ENCODE data around the gene C17orf107.

C17orf107 gene

DNA sequence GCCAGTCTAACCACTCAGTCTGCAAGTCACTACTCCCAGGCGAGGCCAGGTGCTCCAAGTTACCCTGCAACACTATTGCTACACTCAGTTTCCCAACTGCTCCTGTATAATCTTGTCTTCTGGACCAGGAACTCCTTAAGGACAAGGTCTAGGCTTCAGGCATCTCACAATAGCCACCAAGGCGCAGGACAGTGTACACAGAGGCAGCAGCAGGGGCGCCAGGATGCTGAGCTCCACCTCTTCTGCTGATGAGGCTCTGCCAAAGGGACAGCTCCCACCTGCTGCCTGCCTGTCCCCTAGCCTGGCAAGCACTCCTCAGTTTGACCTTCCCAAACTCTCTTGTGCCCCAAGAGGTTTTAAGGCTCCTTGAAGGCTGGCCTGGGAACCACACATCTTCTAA, 37.1 kb downstream of the C17orf107 start:
- Histone ChIP-seq H3K4me3 (replicated peaks; ENCODE audit: insufficient read depth, low read length) (no peak overlapping the region), H3K27ac (replicated peaks) (no peak overlapping the region), H3K27me3 (ENCODE audit: insufficient read depth, poor library complexity, severe bottlenecking) (no peaks in the 10 kb centered on the region)
- TF ChIP-seq, protein P1, sequence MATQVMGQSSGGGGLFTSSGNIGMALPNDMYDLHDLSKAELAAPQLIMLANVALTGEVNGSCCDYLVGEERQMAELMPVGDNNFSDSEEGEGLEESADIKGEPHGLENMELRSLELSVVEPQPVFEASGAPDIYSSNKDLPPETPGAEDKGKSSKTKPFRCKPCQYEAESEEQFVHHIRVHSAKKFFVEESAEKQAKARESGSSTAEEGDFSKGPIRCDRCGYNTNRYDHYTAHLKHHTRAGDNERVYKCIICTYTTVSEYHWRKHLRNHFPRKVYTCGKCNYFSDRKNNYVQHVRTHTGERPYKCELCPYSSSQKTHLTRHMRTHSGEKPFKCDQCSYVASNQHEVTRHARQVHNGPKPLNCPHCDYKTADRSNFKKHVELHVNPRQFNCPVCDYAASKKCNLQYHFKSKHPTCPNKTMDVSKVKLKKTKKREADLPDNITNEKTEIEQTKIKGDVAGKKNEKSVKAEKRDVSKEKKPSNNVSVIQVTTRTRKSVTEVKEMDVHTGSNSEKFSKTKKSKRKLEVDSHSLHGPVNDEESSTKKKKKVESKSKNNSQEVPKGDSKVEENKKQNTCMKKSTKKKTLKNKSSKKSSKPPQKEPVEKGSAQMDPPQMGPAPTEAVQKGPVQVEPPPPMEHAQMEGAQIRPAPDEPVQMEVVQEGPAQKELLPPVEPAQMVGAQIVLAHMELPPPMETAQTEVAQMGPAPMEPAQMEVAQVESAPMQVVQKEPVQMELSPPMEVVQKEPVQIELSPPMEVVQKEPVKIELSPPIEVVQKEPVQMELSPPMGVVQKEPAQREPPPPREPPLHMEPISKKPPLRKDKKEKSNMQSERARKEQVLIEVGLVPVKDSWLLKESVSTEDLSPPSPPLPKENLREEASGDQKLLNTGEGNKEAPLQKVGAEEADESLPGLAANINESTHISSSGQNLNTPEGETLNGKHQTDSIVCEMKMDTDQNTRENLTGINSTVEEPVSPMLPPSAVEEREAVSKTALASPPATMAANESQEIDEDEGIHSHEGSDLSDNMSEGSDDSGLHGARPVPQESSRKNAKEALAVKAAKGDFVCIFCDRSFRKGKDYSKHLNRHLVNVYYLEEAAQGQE (IDR thresholded peaks at IDR 0.05; ENCODE audit: insufficient replicate concordance, low read depth), result no peak
- TF ChIP-seq GABPA (IDR thresholded peaks at IDR 0.05; ENCODE audit: low read depth), result no peak
- TF ChIP-seq, protein P2, sequence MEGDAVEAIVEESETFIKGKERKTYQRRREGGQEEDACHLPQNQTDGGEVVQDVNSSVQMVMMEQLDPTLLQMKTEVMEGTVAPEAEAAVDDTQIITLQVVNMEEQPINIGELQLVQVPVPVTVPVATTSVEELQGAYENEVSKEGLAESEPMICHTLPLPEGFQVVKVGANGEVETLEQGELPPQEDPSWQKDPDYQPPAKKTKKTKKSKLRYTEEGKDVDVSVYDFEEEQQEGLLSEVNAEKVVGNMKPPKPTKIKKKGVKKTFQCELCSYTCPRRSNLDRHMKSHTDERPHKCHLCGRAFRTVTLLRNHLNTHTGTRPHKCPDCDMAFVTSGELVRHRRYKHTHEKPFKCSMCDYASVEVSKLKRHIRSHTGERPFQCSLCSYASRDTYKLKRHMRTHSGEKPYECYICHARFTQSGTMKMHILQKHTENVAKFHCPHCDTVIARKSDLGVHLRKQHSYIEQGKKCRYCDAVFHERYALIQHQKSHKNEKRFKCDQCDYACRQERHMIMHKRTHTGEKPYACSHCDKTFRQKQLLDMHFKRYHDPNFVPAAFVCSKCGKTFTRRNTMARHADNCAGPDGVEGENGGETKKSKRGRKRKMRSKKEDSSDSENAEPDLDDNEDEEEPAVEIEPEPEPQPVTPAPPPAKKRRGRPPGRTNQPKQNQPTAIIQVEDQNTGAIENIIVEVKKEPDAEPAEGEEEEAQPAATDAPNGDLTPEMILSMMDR (IDR thresholded peaks at IDR 0.05; ENCODE audit: insufficient read depth, low read length), result no peak
- TF ChIP-seq SPI1 (IDR thresholded peaks at IDR 0.05; ENCODE audit: borderline replicate concordance, low read depth), result no peak
- no peak for TF ChIP-seq POLR2AphosphoS5 (IDR thresholded peaks at IDR 0.05; ENCODE audit: low read depth)
- no peak for DNase-seq (ENCODE audit: low read depth in 1 of 2, low spot score in 1 of 2)

DNA sequence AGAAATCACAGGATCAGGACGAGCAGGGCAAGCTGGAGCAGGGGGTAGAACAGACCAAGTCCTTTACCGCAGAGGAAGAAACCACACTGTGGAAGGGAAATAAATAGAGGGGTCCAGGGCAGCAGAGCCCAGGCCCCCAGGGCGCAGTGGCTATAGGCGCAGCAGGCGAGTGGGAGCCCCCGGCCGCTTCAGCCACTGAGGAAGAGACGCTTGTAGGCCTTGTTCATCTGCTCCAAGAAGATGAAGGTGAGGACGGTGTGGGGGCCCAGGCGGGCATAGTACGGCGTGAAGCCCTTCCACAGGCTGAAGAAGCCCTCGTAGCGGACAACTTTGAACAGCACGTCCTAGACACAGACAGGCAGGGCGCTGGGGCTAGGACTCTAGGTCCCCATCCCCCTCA, 38.2 kb downstream of the C17orf107 start:
- no peak for DNase-seq (ENCODE audit: low read depth in 1 of 2, low spot score in 1 of 2)
- no peak overlapping the region for H3K4me3 ChIP-seq (replicated peaks; ENCODE audit: insufficient read depth, low read length)
- H3K27me3 ChIP-seq (ENCODE audit: insufficient read depth, poor library complexity, severe bottlenecking), result no peaks in the 10 kb centered on the region
- H3K27ac ChIP-seq (replicated peaks), result no peak overlapping the region
- no peak for TF ChIP-seq SPI1 (IDR thresholded peaks at IDR 0.05; ENCODE audit: borderline replicate concordance, low read depth)
- TF ChIP-seq, protein P2 (IDR thresholded peaks at IDR 0.05; ENCODE audit: insufficient read depth, low read length), result no peak
- no peak for TF ChIP-seq POLR2AphosphoS5 (IDR thresholded peaks at IDR 0.05; ENCODE audit: low read depth)
- TF ChIP-seq, protein P1 (IDR thresholded peaks at IDR 0.05; ENCODE audit: insufficient replicate concordance, low read depth), result no peak
- TF ChIP-seq GABPA (IDR thresholded peaks at IDR 0.05; ENCODE audit: low read depth), result no peak

DNA sequence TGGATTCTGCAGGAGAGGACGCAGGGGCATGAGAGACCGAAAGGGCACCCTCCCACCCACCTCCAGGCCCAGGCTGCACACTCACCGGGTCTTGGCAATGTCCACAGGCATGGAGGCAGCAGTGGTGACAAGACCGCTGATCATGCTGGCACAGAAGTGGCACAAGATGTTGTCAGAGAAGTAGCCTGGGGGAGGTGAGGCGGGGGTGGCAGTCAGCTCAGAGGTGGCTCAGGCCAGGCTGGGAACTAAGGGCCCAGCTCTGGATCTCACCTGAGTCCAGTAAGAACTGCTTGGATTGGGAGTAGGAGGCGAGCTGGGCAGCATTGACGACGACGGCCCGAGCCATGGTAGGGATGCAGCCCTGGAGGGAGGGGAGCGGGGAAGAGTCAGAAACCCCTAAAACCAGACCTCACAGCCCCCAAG, 38.7 kb downstream of the C17orf107 start:
- no peak overlapping the region for H3K4me3 ChIP-seq (replicated peaks; ENCODE audit: insufficient read depth, low read length)
- TF ChIP-seq, protein P2 (IDR thresholded peaks at IDR 0.05; ENCODE audit: insufficient read depth, low read length), result no peak
- TF ChIP-seq POLR2AphosphoS5 (IDR thresholded peaks at IDR 0.05; ENCODE audit: low read depth) (no peak), SPI1 (IDR thresholded peaks at IDR 0.05; ENCODE audit: borderline replicate concordance, low read depth) (no peak), GABPA (IDR thresholded peaks at IDR 0.05; ENCODE audit: low read depth) (no peak)
- TF ChIP-seq, protein P1 (IDR thresholded peaks at IDR 0.05; ENCODE audit: insufficient replicate concordance, low read depth), result no peak
- no peaks in the 10 kb centered on the region for H3K27me3 ChIP-seq (ENCODE audit: insufficient read depth, poor library complexity, severe bottlenecking)
- H3K27ac ChIP-seq (replicated peaks), result no peak overlapping the region
- no peak for DNase-seq (ENCODE audit: low read depth in 1 of 2, low spot score in 1 of 2)

Measured in HL-60 (cell line).